Kidney epithelial cell (primary cell): ENCODE results near the gene SMC1B. TPM values are rescaled to one million over a fixed set of nuclear protein-coding genes. Genes with fewer than 3 reads are reported as not detected.

Source experiments
- DNase-seq: peaks from one replicate; pipeline ENCODE4 v3.0.0-alpha.2; 2010; ENCODE audit warnings: low read depth
- H3K27me3 ChIP-seq: 2 replicates; pipeline ENCODE4 v1.6.0; 2011; ENCODE audit warnings: low read length; ENCODE audit not compliant: control insufficient read depth, insufficient read depth
- H3K36me3 ChIP-seq: 2 replicates; pipeline ENCODE4 v1.5.1; 2011; ENCODE audit warnings: low read length; ENCODE audit not compliant: control insufficient read depth, insufficient read depth
- H3K4me3 ChIP-seq: 2 replicates; pipeline ENCODE4 v1.5.1; 2011; ENCODE audit warnings: low read depth, mild to moderate bottlenecking, control low read depth, low read length
- CTCF ChIP-seq: IDR thresholded peaks from 2 replicates; pipeline ENCODE4 v1.5.1; 2011; ENCODE audit warnings: mild to moderate bottlenecking, moderate library complexity, low read length, control low read depth, inconsistent platforms; ENCODE audit not compliant: insufficient read depth, poor library complexity, severe bottlenecking
- total RNA-seq: library from RNA; depleted of rRNA; stranded (reverse); fragments of >200 nt; gene quantifications from 2 replicates; pipeline ENCODE4 v1.2.3, GENCODE V29; 2015

SMC1B gene
- total RNA-seq, 1 donor from 2014 or later: 0.08 TPM

- DNase-seq: peak; percentile 56
- Histone ChIP-seq H3K27me3 (peaks cover 2% of the 10 kb centered on the region), H3K4me3 (no peak overlapping the region), H3K36me3 (no peaks in the 10 kb centered on the region)
- TF ChIP-seq CTCF: peak; percentile 91
Observed at GRCh38 chr22:45435544-45436139, 22.2 kb upstream of the SMC1B start.

GRCh38 chr22:45434981-45435380 is 21.6 kb upstream of the SMC1B start:
- Histone ChIP-seq H3K36me3 (no peaks in the 10 kb centered on the region), H3K4me3 (no peak overlapping the region), H3K27me3 (no peaks in the 10 kb centered on the region)
- TF ChIP-seq CTCF: no peak
- no peak for DNase-seq

GRCh38 chr22:45430871-45431270 is 17.5 kb upstream of the SMC1B start:
- DNase-seq: no peak
- Histone ChIP-seq H3K27me3 (peaks cover 2% of the 10 kb centered on the region), H3K4me3 (no peak overlapping the region), H3K36me3 (no peaks in the 10 kb centered on the region)
- no peak for TF ChIP-seq CTCF

- Histone ChIP-seq H3K36me3 (no peaks in the 10 kb centered on the region), H3K4me3 (no peak overlapping the region), H3K27me3 (peaks cover 2% of the 10 kb centered on the region)
- no peak for DNase-seq
- no peak for TF ChIP-seq CTCF
Observed at GRCh38 chr22:45429981-45430775, 16.8 kb upstream of the SMC1B start.

- Histone ChIP-seq H3K27me3 (peaks cover 2% of the 10 kb centered on the region), H3K4me3 (no peak overlapping the region), H3K36me3 (no peaks in the 10 kb centered on the region)
- DNase-seq: no peak
- TF ChIP-seq CTCF: no peak
Observed at GRCh38 chr22:45429424-45429823, 16.0 kb upstream of the SMC1B start.
